PC-3 (cell line): Measurements from ENCODE around the gene SCPEP1.

Experiments used
- CTCF ChIP-seq: fragments of 300-600 bp; sonication (generic); conservative IDR thresholded peaks from 2 replicates; pipeline ENCODE4 v1.5.1; 2017; ENCODE audit warnings: antibody characterized with exemption, low read depth, mild to moderate bottlenecking, low read length
- EZH2 ChIP-seq: fragments of 300-600 bp; sonication (generic); IDR thresholded peaks from one replicate; pipeline ENCODE4 v1.6.1; 2017; ENCODE audit warnings: antibody characterized with exemption, mild to moderate bottlenecking, low read length; ENCODE audit not compliant: unreplicated experiment
- EZH2phosphoT487 ChIP-seq: fragments of 300-600 bp; sonication (generic); IDR thresholded peaks from 2 replicates; pipeline ENCODE4 v1.6.1; 2018; ENCODE audit warnings: mild to moderate bottlenecking, antibody characterized with exemption, low read length, borderline replicate concordance

- TF ChIP-seq CTCF (no peak), EZH2 (no peak), EZH2phosphoT487 (no peak)
Observed at GRCh38 chr17:57008958-57009357, 31.0 kb downstream of the SCPEP1 start.
